Panc1 (cell line): ENCODE results near the gene ZBP1. TPM values are rescaled to one million over a fixed set of nuclear protein-coding genes. Genes with fewer than 3 reads are reported as not detected.
A peak's percentile ranks its signal among the peaks of the same experiment; 100 is the strongest.

ENCODE experiments used
- ATAC-seq: fragments of 200-7000 bp; cut with Tn5 transposase; 2 replicates; pipeline ENCODE4 v1.9.1; 2020; ENCODE audit warnings: mild to moderate bottlenecking, moderate library complexity
- BruUV-seq: library from RNA; stranded (reverse); fragments of 400-500 nt; replicated peaks from 2 replicates; lab custom pipeline; 2021; lab: Mats Ljungman, UMichigan
- CTCF ChIA-PET: fragments of 300-600 bp; sonication (Branson Sonifier 250); formaldehyde crosslinking; loops from one replicate; lab custom pipeline; 2022; ENCODE audit warnings: antibody characterized with exemption; lab: Charles Lee
- POLR2A ChIA-PET: fragments of 300-600 bp; sonication (Branson Sonifier 250); formaldehyde crosslinking; loops from one replicate; lab custom pipeline; 2022; ENCODE audit warnings: antibody characterized with exemption; lab: Charles Lee
- DNase-seq: peaks from one replicate; pipeline ENCODE4 v3.0.0-alpha.2; 2010; ENCODE audit warnings: low read depth, low spot score
- H3K27ac ChIP-seq: 2 replicates; pipeline ENCODE4 v1.5.1; 2011; ENCODE audit warnings: mild to moderate bottlenecking, low read length, inconsistent platforms
- H3K27me3 ChIP-seq: fragments of 200-500 bp; sonication (Bioruptor generic); 2 replicates; pipeline ENCODE4 v1.6.0; 2014; ENCODE audit warnings: low read length, inconsistent platforms; ENCODE audit not compliant: control insufficient read depth, insufficient read depth
- H3K36me3 ChIP-seq: fragments of 200-500 bp; sonication (Bioruptor generic); 2 replicates; pipeline ENCODE4 v1.5.1; 2014; ENCODE audit warnings: inconsistent platforms, mild to moderate bottlenecking, low read length, moderate library complexity; ENCODE audit not compliant: control insufficient read depth, insufficient read depth
- H3K4me1 ChIP-seq: 2 replicates; pipeline ENCODE4 v1.5.1; 2011; ENCODE audit warnings: inconsistent platforms, mild to moderate bottlenecking, low read length, moderate library complexity; ENCODE audit not compliant: control insufficient read depth, insufficient read depth
- H3K4me3 ChIP-seq, 2 experiments: 2 replicates each; pipeline ENCODE4 v1.5.1; 2011 to 2012; ENCODE audit warnings: low read depth in 2 of 2, low read length in 2 of 2, mild to moderate bottlenecking in 2 of 2, inconsistent platforms in 1 of 2, moderate library complexity in 1 of 2
- H3K9me3 ChIP-seq: fragments of 200-500 bp; sonication (Bioruptor generic); 2 replicates; pipeline ENCODE4 v1.5.1; 2014; ENCODE audit warnings: low read depth, mild to moderate bottlenecking, inconsistent platforms, low read length, moderate library complexity; ENCODE audit not compliant: control insufficient read depth, insufficient read depth
- POLR2AphosphoS5 ChIP-seq: IDR thresholded peaks from 2 replicates; pipeline ENCODE4 v1.6.1; 2012; ENCODE audit warnings: mild to moderate bottlenecking, low read depth, low read length, moderate library complexity
- SIN3A ChIP-seq: IDR thresholded peaks from 2 replicates; pipeline ENCODE4 v1.6.1; 2012; ENCODE audit warnings: low read depth, mild to moderate bottlenecking, low read length, moderate library complexity, borderline replicate concordance; ENCODE audit not compliant: insufficient read depth
- TCF7L2 ChIP-seq: IDR thresholded peaks from 2 replicates; pipeline ENCODE4 v1.6.1; 2011; ENCODE audit warnings: mild to moderate bottlenecking, low read depth, low read length, inconsistent platforms
- in situ Hi-C: cut with HindIII; loops from 2 replicates; pipeline ENCODE4 v1.10.0; 2016; ENCODE audit warnings: low sequenced_read_pairs, low pct_unique_long_range_greater_than_20kb
- intact Hi-C: fragments of 100-400 bp; cut with micrococcal nuclease; formaldehyde crosslinking; loops from one replicate; pipeline ENCODE4 v1.10.0; 2022; ENCODE audit not compliant: unreplicated experiment
- total RNA-seq: library from RNA; stranded (reverse); gene quantifications from one replicate; pipeline ENCODE4 v1.2.1, GENCODE V29; 2021; ENCODE audit not compliant: unreplicated experiment
- TF ChIP-seq, protein P1 (sequence below): fragments of 450-650 bp; IDR thresholded peaks from 2 replicates; pipeline ENCODE4 v1.5.1; 2017; ENCODE audit warnings: mild to moderate bottlenecking
- TF ChIP-seq, protein P2 (sequence below), 2 experiments: IDR thresholded peaks; 2 replicates each; pipeline ENCODE4 v1.6.1; 2011 to 2012; ENCODE audit warnings: low read depth in 2 of 2, control low read depth in 1 of 2, low read length in 1 of 2, mild to moderate bottlenecking in 1 of 2, moderate library complexity in 1 of 2; ENCODE audit not compliant: insufficient read depth in 1 of 2

Gene ZBP1
- total RNA-seq, 1 experiment from 2014 or later, result not detected

DNA sequence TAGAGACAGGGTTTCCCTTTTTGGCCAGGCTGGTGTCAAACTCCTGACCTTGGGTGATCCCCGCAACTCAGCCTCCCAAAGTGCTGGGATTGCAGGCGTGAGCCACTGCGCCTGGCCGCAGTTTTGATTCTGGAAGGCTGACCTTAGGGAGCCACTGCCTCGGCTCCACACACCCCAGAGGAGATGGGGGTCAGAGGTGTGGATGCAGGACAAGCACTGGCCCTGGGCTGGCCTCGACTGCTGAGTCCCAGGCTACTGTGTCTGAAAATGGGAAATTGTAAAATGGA is 1.5 kb downstream of the ZBP1 start:
- in situ Hi-C loops (no loop called here), intact Hi-C loops (no loop called here)
- POLR2A ChIA-PET, result no interaction called here
- Histone ChIP-seq H3K27me3 (no peaks in the 10 kb centered on the region), H3K9me3 (no peaks in the 10 kb centered on the region), H3K27ac (no peak overlapping the region), H3K36me3 (no peaks in the 10 kb centered on the region), H3K4me3 (no peak overlapping the region), H3K4me1 (peaks cover 5% of the 10 kb centered on the region; the same call in 1 of the 2 replicates)
- TF ChIP-seq, protein P1, sequence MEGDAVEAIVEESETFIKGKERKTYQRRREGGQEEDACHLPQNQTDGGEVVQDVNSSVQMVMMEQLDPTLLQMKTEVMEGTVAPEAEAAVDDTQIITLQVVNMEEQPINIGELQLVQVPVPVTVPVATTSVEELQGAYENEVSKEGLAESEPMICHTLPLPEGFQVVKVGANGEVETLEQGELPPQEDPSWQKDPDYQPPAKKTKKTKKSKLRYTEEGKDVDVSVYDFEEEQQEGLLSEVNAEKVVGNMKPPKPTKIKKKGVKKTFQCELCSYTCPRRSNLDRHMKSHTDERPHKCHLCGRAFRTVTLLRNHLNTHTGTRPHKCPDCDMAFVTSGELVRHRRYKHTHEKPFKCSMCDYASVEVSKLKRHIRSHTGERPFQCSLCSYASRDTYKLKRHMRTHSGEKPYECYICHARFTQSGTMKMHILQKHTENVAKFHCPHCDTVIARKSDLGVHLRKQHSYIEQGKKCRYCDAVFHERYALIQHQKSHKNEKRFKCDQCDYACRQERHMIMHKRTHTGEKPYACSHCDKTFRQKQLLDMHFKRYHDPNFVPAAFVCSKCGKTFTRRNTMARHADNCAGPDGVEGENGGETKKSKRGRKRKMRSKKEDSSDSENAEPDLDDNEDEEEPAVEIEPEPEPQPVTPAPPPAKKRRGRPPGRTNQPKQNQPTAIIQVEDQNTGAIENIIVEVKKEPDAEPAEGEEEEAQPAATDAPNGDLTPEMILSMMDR, result no peak
- no peak for TF ChIP-seq TCF7L2
- TF ChIP-seq POLR2AphosphoS5, result no peak
- TF ChIP-seq SIN3A, result no peak
- TF ChIP-seq, protein P2, sequence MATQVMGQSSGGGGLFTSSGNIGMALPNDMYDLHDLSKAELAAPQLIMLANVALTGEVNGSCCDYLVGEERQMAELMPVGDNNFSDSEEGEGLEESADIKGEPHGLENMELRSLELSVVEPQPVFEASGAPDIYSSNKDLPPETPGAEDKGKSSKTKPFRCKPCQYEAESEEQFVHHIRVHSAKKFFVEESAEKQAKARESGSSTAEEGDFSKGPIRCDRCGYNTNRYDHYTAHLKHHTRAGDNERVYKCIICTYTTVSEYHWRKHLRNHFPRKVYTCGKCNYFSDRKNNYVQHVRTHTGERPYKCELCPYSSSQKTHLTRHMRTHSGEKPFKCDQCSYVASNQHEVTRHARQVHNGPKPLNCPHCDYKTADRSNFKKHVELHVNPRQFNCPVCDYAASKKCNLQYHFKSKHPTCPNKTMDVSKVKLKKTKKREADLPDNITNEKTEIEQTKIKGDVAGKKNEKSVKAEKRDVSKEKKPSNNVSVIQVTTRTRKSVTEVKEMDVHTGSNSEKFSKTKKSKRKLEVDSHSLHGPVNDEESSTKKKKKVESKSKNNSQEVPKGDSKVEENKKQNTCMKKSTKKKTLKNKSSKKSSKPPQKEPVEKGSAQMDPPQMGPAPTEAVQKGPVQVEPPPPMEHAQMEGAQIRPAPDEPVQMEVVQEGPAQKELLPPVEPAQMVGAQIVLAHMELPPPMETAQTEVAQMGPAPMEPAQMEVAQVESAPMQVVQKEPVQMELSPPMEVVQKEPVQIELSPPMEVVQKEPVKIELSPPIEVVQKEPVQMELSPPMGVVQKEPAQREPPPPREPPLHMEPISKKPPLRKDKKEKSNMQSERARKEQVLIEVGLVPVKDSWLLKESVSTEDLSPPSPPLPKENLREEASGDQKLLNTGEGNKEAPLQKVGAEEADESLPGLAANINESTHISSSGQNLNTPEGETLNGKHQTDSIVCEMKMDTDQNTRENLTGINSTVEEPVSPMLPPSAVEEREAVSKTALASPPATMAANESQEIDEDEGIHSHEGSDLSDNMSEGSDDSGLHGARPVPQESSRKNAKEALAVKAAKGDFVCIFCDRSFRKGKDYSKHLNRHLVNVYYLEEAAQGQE (IDR thresholded peaks at IDR 0.05; ENCODE audit: insufficient read depth in 1 of 2, low read depth in 2 of 2, low read length in 1 of 2), result no peak
- CTCF ChIA-PET, result no interaction called here
- BruUV-seq, result no TSS peak
- DNase-seq, result no peak
- ATAC-seq, result no peak

DNA sequence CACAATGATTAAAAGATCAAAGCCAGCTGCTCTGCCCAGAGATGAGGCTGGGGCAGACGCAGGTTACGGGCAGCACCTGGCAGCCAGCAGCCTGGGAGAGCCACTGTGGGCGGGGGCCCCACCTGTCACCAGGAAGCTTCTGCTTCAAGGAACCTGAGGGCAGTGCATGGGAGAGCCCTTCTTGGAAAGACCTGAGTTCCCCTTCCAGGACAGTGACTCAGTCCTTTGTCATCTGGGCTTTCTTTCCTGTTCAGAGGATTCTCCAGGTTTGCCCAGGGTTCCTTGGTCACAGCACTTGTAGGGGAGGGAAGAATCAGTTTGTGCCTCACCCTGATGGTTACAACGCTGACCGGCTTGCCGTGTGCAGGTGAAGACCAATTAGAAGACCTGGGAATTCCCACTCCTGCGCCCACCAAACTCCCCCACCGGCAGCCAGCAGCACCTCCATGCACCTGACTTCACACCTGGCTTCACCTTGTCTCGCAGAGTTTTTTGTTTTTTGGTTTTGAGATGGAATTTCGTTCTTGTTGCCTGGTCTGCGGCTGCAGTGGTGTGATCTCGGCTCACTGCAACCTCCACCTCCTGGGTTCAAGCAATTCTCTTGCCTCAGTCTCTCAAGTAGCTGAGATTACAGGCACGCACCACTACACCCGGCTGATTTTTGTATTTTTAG is 2.0 kb downstream of the ZBP1 start:
- in situ Hi-C loops (no loop called here), intact Hi-C loops (no loop called here)
- Histone ChIP-seq H3K27ac (no peak overlapping the region), H3K4me3 (no peak overlapping the region), H3K36me3 (no peaks in the 10 kb centered on the region), H3K27me3 (no peaks in the 10 kb centered on the region), H3K9me3 (no peaks in the 10 kb centered on the region), H3K4me1 (peaks cover 5% of the 10 kb centered on the region; the same call in 1 of the 2 replicates)
- ChIA-PET POLR2A (no interaction called here), CTCF (interaction anchor here (0.7 kb wide), 1 partner anchor 562 kb away, joined by 3 read pairs; no protein-coding TSS in a partner anchor)
- TF ChIP-seq, protein P2 (IDR thresholded peaks at IDR 0.05; ENCODE audit: insufficient read depth in 1 of 2, low read depth in 2 of 2, low read length in 1 of 2), result no peak
- no peak for TF ChIP-seq POLR2AphosphoS5
- ATAC-seq (peak; percentile 72), DNase-seq (no peak)
- no TSS peak for BruUV-seq
